Neural cell (in vitro differentiated cells): ENCODE results near the gene LIG3. TPM values are rescaled to one million over a fixed set of nuclear protein-coding genes. Genes with fewer than 3 reads are reported as not detected.

ENCODE experiments used
- H2AFZ ChIP-seq: fragments of 200-600, 300-800 bp; sonication (generic), shearing (Covaris generic); 2 replicates; pipeline ENCODE4 v1.6.0; 2014; ENCODE audit warnings: low read depth, mild to moderate bottlenecking, antibody characterized with exemption, low read length, moderate library complexity
- H3F3A ChIP-seq: fragments of 200-600 bp; shearing (Covaris generic); 2 replicates; pipeline ENCODE4 v1.6.1; 2016; ENCODE audit warnings: mild to moderate bottlenecking, moderate library complexity, mixed read lengths, antibody characterized with exemption, low read length; ENCODE audit not compliant: insufficient read depth, poor library complexity, severe bottlenecking
- H3K27ac ChIP-seq: fragments of 200-600, 300-800 bp; sonication (generic), shearing (Covaris generic); 2 replicates; pipeline ENCODE4 v1.5.1; 2014; ENCODE audit warnings: mild to moderate bottlenecking, low read length, moderate library complexity
- H3K27me3 ChIP-seq: fragments of 300-800, 200-600 bp; sonication (generic), shearing (Covaris generic); 2 replicates; pipeline ENCODE4 v1.6.0; 2014; ENCODE audit warnings: mild to moderate bottlenecking, low read depth, low read length, moderate library complexity; ENCODE audit not compliant: insufficient read depth
- H3K36me3 ChIP-seq: fragments of 300-800, 200-600 bp; sonication (generic), shearing (Covaris generic); 2 replicates; pipeline ENCODE4 v1.5.1; 2014; ENCODE audit warnings: mild to moderate bottlenecking, antibody characterized with exemption, low read length, moderate library complexity; ENCODE audit not compliant: insufficient read depth
- H3K4me2 ChIP-seq: fragments of 300-800, 200-600 bp; sonication (generic), shearing (Covaris generic); 2 replicates; pipeline ENCODE4 v1.6.0; 2014; ENCODE audit warnings: mild to moderate bottlenecking, low read length
- H3K4me3 ChIP-seq: fragments of 300-800, 200-600 bp; sonication (generic), shearing (Covaris generic); 2 replicates; pipeline ENCODE4 v1.5.1; 2014; ENCODE audit warnings: mild to moderate bottlenecking, low read length, moderate library complexity
- H3K79me2 ChIP-seq: fragments of 200-600 bp; shearing (Covaris generic); replicated peaks from 2 replicates; pipeline ENCODE4 v1.6.0; 2014; ENCODE audit warnings: mild to moderate bottlenecking, low read length, moderate library complexity; ENCODE audit not compliant: insufficient read depth
- H3K9ac ChIP-seq: fragments of 300-800, 200-600 bp; sonication (generic), shearing (Covaris generic); 2 replicates; pipeline ENCODE4 v1.6.1; 2016; ENCODE audit warnings: mild to moderate bottlenecking, low read length, mixed read lengths
- H3K9me2 ChIP-seq: fragments of 200-600 bp; shearing (Covaris generic); 2 replicates; pipeline ENCODE4 v1.6.1; 2016; ENCODE audit warnings: mild to moderate bottlenecking, low read length, mixed read lengths; ENCODE audit not compliant: insufficient read depth
- H3K9me3 ChIP-seq: fragments of 200-600, 300-800 bp; sonication (generic), shearing (Covaris generic); 2 replicates; pipeline ENCODE4 v1.6.1; 2016; ENCODE audit warnings: mild to moderate bottlenecking, mixed run types, low read length, moderate library complexity, mixed read lengths
- H4K20me1 ChIP-seq: fragments of 200-600 bp; shearing (Covaris generic); 2 replicates; pipeline ENCODE4 v1.6.1; 2016; ENCODE audit warnings: mild to moderate bottlenecking, mixed run types; ENCODE audit not compliant: insufficient read depth
- EP300 ChIP-seq: fragments of 450-650 bp; conservative IDR thresholded peaks from 2 replicates; pipeline ENCODE4 v1.6.1; 2014; ENCODE audit warnings: antibody characterized with exemption, mild to moderate bottlenecking, moderate library complexity; ENCODE audit not compliant: poor library complexity, severe bottlenecking
- EZH2 ChIP-seq: fragments of 200-600, 300-800 bp; shearing (Covaris generic), sonication (generic); IDR thresholded peaks from 2 replicates; pipeline ENCODE4 v1.6.1; 2014; ENCODE audit warnings: antibody characterized with exemption, low read length, borderline replicate concordance, mild to moderate bottlenecking; ENCODE audit not compliant: insufficient read depth, poor library complexity, severe bottlenecking
- MXI1 ChIP-seq: fragments of 450-650 bp; conservative IDR thresholded peaks from 2 replicates; pipeline ENCODE4 v1.6.1; 2014; ENCODE audit warnings: antibody characterized with exemption, mild to moderate bottlenecking; ENCODE audit not compliant: poor library complexity, severe bottlenecking
- POLR2AphosphoS5 ChIP-seq: IDR thresholded peaks from 2 replicates; pipeline ENCODE4 v1.6.1; 2012
- RAD21 ChIP-seq: fragments of 450-650 bp; conservative IDR thresholded peaks from 2 replicates; pipeline ENCODE4 v1.6.1; 2014; ENCODE audit warnings: antibody characterized with exemption, mild to moderate bottlenecking, moderate library complexity
- REST ChIP-seq: IDR thresholded peaks from 2 replicates; pipeline ENCODE4 v1.6.1; 2012; ENCODE audit warnings: borderline replicate concordance
- SMC3 ChIP-seq: fragments of 450-650 bp; conservative IDR thresholded peaks from 2 replicates; pipeline ENCODE4 v1.6.1; 2014; ENCODE audit warnings: antibody characterized with exemption, mild to moderate bottlenecking, moderate library complexity; ENCODE audit not compliant: poor library complexity
- TAF1 ChIP-seq: IDR thresholded peaks from 2 replicates; pipeline ENCODE4 v1.6.1; 2012; ENCODE audit warnings: low read depth
- polyA plus RNA-seq: library from polyadenylated mRNA; depleted of rRNA; stranded (reverse); fragments of >200 nt; gene quantifications from 2 replicates; pipeline ENCODE4 v1.2.3, GENCODE V29; 2014
- TF ChIP-seq, protein P1 (sequence below): fragments of 450-650 bp; IDR thresholded peaks from 2 replicates; pipeline ENCODE4 v1.5.1; 2014; ENCODE audit warnings: antibody characterized with exemption, mild to moderate bottlenecking, moderate library complexity; ENCODE audit not compliant: poor library complexity, severe bottlenecking

LIG3 gene
- polyA plus RNA-seq, 1 donor from 2014 or later = 21.8 TPM

DNA sequence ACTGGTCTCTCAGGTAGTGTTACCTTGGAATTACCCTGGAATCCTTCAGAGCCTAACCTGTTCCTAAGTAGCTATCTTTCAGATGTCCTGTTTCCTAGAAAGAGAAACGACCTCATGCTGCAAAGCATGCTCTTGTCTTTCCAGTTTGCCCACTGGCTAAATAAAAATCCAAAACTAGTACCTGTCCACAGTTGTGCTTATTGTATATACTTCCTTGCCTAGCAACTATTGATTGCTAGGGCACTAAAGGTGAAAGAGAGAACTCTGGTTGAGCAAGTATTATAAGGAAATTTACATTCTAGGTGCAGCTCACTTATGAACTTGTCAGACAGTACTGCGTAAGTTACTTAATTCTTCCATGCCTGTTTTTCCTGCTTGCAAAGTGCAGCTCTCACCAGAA is 38.5 kb downstream of the LIG3 start:
- no peaks in the 10 kb centered on the region for H4K20me1 ChIP-seq
- no peak overlapping the region for H3K9ac ChIP-seq
- H3F3A ChIP-seq = no peaks in the 10 kb centered on the region
- H3K27ac ChIP-seq = no peak overlapping the region
- no peaks in the 10 kb centered on the region for H3K79me2 ChIP-seq
- no peaks in the 10 kb centered on the region for H3K27me3 ChIP-seq
- H3K4me2 ChIP-seq = no peak overlapping the region
- no peaks in the 10 kb centered on the region for H3K9me3 ChIP-seq
- H3K4me3 ChIP-seq = no peak overlapping the region
- no peak for TF ChIP-seq SMC3
- no peak overlapping the region for H2AFZ ChIP-seq
- peaks cover 10% of the 10 kb centered on the region for H3K36me3 ChIP-seq
- no peaks in the 10 kb centered on the region for H3K9me2 ChIP-seq

DNA sequence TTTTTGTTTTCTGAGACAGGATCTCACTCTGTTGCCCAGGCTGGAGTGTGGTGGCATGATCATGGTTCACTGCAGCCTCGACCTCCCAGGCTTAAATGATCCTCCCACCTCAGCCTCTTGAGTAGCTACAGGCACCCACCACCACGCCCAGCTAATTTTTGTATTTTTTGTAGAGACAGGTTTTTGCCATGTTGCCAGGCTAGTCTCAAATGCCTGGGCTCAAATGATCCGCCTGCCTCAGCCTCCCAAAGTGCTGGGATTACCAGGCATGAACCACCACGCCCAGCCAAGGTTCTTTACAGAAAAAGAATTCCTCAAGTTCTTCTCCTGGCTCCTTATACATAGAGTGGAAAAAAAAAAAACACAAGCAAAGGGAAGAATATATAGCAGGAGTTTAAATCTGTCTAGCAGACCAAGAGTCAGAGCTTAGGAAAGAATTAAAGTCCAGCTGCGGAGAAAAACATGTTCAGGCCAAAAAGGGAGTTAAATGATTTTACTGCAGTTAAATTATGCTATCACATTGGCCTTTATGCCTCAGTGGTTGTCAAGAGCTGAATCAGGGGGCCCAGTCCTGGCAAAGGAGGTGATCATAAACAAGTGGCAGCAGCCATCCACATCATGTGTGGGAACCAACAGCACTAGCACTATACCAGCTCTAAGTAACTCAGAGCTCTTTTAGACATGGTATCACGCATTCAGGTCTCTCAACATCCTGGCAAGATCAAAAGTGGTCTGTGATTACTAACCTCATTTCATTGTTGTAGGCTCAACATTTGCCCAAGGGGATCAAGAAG is 39.3 kb downstream of the LIG3 start:
- TF ChIP-seq EP300 (no peak), RAD21 (no peak), SMC3 (no peak), REST (no peak), POLR2AphosphoS5 (no peak), MXI1 (no peak), EZH2 (no peak), TAF1 (no peak)
- TF ChIP-seq, protein P1, sequence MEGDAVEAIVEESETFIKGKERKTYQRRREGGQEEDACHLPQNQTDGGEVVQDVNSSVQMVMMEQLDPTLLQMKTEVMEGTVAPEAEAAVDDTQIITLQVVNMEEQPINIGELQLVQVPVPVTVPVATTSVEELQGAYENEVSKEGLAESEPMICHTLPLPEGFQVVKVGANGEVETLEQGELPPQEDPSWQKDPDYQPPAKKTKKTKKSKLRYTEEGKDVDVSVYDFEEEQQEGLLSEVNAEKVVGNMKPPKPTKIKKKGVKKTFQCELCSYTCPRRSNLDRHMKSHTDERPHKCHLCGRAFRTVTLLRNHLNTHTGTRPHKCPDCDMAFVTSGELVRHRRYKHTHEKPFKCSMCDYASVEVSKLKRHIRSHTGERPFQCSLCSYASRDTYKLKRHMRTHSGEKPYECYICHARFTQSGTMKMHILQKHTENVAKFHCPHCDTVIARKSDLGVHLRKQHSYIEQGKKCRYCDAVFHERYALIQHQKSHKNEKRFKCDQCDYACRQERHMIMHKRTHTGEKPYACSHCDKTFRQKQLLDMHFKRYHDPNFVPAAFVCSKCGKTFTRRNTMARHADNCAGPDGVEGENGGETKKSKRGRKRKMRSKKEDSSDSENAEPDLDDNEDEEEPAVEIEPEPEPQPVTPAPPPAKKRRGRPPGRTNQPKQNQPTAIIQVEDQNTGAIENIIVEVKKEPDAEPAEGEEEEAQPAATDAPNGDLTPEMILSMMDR = no peak
- Histone ChIP-seq H3K36me3 (peaks cover 10% of the 10 kb centered on the region), H3K4me3 (no peak overlapping the region), H3K27me3 (no peaks in the 10 kb centered on the region), H3K4me2 (no peak overlapping the region), H3K79me2 (no peaks in the 10 kb centered on the region), H3K27ac (no peak overlapping the region), H3K9ac (no peak overlapping the region), H3K9me2 (no peaks in the 10 kb centered on the region), H3K9me3 (no peaks in the 10 kb centered on the region), H4K20me1 (no peaks in the 10 kb centered on the region), H2AFZ (no peak overlapping the region), H3F3A (no peaks in the 10 kb centered on the region)
